Fibroblast of peridontal ligament (primary cell): Measurements from ENCODE around the gene SDK2.
A peak's percentile ranks its signal among the peaks of the same experiment; 100 is the strongest.
"Not testable (repeated sequence)": the region's sequence is repeated elsewhere in the genome, so short reads cannot be mapped to it uniquely, and the experiment has no call there.

Source experiments
- DNase-seq: peaks from one replicate; pipeline ENCODE4 v3.0.0-alpha.2; 2010; ENCODE audit errors: extremely low read depth

SDK2 gene

DNA sequence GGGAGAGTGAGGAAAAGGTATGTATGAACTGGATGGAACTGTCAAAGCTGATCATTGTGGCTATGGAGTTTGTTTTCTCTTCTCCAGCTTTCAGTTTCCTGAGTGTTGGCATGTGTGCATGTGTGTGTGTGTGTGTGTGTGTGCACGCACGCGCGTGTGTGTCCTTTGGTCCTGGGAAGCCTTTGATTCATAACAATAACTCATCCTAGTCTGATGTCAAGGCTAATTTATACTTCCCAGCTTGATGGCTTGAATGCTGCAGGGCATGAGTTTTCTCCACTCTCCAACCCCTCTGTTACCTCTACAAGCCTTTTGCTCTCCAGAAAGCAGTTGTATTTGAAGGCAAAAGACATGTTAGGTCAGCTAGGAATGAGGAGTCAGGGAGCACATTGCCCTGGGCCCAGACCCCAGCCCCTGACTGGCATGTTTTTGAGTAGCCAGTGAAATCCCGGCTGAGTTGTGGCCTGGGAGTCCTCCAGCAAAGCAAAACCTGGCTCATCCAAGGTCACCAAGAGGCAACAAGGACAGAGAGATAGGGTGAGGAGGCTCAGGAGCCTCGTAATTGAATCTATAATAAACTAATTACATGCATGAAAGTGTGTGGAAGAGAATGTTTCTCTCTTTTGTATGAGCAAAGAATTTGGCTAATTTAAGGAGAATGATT, 323.5 kb downstream of the SDK2 start:
- peak; percentile 58 for DNase-seq

DNA sequence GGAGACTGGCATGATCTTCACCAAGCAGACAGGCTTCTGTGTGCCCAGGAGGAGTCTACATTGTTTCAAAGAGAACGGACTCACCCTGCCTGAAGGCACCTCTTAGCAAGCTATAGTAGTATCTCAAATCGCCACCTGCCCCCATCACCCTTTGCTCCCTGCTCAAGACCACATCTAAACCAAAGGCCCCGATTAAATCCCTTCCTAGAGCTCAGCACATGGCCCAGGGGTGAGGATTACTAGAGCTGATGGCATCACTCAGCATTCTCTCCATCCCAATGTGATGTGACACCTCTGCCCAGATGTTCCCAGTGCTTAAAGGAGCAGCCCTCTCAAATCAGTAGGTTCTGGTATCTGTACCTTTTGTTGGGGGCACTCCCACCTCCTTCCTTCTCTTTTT, 324.5 kb downstream of the SDK2 start:
- no peak for DNase-seq

DNA sequence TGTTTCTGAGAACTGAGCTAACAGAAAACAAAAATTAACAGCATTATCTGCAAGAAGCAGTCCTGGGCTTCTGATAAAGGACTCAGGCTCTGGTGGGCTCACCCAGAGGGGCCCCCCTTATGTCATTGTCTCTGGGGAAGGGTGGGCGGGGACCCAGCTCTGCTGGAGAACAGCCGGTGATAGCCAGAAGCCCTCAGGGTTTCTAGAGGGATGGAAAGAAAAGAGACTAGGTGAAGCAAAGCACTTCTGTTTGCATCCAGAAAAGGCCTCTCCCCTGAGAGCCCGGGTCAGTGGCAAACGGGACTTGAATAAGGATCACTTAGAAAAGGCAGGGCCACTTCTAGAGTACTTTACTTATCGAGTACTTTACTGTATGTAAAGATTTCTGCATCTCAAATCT, 325.4 kb downstream of the SDK2 start:
- no peak for DNase-seq

DNA sequence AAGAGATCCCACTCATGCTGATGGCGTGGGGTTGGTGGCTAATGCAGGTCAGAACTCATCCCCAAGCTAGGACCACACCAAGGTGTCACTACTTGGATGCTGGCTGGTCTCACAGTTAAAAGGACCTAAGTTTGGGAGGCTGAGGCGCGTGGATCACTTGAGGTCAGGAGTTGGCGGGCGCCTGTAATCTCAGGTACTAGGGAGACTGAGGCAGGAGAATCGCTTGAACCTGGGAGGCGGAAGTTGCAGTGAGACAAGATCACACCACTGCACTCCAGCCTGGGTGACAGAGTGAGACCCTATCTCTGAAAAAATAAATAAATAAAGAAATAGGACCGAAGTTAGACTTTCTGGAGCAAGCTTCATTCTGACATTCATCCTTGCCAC, 325.8 kb downstream of the SDK2 start:
- DNase-seq = no peak

DNA sequence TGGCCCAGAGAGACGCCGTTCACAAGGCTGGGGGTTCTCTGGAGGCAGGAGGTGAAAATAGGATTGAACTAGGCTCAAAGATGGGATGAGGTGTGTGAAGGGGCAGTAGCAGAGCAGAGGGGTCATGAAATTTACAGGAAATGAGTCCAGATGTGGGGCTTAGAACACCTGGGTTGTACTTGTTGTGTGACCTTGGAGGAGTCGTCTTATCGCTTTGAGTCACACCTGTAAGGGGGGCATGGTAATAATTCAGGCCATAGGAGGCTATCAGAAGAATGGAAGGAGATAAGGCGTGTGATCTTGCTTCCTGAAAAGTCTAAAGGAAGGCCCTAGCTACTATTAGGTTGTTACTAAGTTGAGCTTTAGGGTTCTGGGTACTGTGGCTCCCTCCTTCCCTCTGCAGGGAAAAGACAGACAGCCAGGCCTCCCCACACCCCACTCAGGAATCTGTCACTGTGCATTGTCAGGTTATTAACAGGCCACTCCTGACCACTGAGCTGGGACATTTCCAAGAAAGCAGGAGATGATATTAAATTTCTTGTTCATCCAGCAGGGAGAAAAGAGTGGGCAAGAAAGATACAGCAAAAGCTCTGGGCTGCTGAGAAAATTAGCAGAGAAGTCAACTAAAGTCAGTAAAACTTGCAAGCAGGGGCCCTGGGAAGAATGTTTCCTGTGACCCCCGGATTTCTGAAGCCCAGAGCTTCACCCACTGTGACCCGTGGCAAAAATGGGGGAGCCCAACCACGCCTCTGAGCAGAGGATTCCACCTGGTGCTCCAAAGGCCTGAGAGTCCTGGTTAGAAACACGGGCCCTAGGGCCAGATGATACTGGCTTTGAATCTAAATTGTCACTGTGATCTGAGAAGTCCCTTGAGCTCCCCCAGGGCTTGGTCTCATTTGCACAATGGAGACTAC, 326.5 kb downstream of the SDK2 start:
- no peak for DNase-seq

DNA sequence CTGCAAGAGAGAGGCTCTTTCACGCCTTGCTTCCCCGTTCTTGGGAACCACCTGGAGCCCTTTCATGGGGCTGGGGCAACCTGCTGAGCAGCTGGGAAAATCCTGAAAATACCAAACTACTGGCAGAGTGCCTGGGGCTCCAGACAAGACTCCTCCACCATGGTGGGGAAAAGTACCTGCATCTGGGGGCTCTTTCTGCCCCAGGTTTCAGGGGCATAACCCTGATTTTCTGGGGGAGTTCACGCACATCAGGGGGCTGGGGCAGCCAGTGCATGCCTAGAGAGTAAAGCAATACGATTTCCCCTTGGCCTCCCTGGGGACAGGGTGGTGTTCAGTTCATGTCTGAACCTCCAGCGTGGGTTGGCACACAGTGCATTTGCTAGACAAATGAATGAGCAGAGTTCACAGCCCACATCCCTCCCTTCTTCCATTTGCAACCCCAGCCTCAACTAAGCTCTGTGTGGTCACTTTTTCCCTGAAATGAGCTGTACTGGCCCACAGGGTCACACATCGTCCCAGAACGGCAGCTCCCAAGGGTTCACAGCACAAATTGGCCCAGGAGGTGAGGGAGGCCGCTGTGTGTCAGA, 327.2 kb downstream of the SDK2 start:
- peak; percentile 77 for DNase-seq

DNA sequence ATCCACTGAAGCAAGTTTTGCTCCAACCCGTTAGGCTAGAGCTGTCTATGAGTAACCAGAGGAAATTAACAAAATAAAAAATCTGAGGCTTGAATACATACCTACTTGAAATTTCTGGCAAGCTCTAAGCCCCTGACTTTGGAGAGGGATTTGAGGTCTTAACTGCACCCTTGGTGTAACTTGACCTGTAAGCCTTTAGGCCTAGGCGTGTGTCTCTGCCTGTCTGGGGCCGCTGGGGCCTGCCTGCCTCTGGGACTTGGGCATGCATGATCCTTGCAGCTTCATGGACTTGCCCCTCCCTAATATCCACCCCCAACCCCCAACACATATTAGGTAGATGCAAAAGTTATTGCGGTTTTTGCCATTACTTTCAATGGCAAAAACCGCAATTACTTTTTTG, 328.8 kb downstream of the SDK2 start:
- DNase-seq = no peak

DNA sequence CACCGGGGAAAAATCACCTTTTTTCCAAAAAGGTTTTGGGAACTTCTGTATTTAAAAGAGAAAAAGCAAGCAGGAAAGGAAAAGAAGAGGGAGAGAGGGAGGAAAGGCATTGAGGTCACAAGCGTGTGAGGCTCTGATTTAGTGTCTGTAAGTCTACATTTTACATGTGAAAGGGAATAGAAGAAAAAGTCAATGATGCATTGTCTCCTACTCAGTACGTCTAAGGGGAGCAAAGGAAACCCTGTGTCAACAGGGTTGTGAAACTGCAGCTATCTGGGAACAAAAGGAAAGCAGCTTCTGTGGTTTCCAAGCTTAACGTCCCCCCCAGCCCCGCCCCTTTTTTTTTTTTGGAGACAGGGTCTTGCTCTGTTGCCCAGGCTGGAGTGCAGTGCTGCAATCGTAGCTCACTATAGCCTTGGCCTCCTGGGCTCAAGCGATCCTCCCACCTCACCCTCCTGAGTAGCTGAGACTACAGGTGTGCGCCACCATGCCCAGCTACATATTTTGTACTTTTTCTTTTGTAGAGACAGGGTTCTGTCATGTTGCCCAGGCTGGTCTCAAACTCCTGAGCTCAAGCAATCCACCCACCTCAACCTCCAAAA, 330.6 kb downstream of the SDK2 start:
- DNase-seq = no peak

DNA sequence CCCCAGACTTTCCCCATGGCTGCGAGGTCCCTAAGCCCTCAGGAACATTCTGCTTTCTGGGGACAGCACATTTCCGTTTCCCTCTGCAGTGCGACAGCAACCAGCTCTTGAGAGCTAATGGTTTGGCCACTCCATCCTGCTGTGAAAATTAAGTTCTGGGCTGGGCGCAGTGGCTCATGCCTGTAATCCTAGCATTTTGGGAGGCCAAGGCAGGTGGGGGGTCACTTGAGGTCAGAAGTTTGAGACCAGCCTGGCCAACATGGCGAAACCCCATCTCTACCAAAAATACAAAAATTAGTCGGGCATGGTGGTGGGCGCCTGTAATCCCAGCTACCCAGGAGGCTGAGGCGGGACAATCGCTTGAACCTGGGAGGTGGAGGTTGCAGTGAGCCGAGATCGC, 331.4 kb downstream of the SDK2 start:
- DNase-seq = not testable (repeated sequence)

DNA sequence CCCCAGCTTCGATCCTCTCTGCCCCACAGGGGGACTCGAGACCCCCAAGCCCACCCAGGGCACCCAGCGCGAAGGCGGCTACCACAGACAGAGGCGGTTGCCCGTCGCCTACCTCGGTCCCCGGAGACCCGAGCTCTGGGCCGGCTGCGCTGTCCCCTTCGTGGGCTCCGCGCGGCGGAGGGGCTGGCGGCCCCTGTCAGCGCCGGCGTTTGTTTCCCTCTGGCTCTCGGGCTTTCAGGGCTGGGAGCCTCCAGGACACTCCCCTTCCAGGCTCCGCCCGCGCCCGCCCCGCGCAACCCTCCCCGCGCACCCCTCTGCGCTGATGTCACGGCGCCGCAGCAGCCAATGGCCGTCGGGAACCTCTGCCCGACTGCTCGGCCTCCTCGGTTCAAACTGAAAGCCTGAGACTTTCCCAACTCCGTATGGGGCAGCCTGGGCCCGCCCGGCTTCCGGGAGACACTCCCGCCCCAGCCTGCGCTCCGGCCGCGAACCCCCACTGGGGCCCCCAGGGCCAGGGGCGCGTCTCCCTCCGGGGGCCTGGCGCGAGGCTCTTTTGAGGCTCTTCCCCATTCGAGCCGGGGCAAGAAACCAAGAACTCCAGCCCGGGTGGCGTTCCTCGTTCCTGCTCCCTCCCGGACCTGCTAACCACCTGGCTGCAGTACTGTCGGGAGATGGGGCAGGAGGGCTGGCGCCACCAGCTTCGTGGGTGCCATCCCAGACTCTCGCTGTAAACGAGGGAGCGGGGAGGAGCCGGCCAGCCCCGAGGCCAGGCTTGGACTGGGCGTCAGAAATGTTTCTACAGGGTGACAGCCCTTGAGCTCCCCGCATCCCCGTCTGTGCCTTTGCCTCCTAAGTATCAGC, 332.2 kb downstream of the SDK2 start, which contains the start of gene CDC42EP4:
TSS of gene CDC42EP4 (minus strand) at position 221 of the 861 bp plus-strand sequence. CDS start 25,501 bp downstream, outside the sequence.
- DNase-seq = peak; percentile 89

DNA sequence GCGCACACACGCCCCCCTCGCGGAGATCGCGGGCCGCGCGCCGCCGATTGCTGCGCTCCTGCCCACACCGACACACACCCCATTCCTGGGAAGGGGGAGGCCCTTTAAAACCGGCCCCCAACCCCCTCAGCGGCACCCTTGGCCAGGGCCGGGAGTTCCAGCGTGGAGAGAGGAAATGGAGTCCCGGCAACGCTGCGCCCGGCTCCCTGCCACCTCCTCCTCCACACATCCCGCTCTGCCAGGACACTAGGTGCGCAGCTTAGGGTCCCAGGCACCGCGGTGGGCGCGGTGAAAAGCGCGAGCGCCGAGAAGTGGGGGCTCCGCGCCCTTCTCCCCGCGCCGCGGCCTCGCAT, 332.8 kb downstream of the SDK2 start:
- DNase-seq = no peak

DNA sequence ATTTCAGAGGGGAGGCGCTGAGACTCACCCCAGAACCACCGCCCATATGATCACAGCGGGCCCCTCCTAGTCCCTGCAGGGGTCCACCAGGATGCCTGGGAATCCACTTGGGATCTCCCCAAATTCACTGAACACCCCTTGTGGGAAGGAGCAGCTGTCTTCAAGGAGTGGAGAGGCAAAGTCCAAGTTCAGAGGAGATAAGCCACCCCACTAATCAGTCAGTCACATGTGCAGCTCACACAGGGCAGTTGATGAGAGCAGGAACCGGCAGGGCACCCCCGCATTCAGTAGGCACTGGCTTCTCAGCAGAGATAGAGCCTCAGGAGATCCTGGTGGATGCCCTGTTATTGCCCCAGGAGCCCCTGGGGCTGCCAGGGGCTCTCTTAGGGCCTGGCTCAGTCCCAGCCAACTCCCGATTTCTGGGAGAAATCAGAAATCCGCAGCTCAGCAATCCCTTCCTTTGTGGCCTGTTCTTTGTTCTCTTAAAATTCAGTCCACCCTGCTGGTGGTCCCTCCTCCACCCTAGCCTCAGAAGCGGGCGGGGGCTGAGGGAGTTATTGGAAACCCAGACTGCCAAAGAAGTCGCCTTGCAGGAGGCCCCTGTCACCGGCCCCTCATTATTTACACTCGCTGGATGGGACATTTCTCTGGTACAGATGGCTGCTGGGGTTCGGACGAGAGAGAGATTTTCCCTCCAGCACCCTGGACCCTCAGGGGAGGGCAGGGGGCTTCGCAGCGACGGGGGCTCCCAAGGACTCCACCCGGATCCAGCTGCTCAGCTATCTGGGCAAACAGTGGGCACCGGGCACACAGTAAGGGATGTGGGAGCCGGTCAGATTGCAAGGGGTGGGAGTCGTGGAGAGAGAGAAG, 334.3 kb downstream of the SDK2 start:
- no peak for DNase-seq

DNA sequence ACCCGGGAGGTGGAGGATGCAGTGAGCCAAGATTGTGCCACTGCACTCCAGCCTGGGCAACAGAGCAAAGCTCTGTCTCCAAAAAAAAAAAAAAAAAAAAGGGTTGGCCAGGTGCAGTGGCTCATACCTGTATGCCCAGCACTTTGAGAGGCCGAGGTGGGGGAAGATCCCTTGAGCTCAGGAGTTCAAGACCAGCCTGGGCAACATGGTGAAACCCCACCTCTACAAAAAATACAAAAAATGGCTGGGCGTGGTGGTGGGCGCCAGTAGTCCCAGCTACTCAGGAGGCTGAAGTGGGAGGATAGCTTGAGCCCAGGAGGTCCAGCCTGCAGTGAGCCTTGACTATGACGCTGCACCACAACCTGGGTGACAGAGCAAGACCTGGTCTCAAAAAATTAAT, 335.3 kb downstream of the SDK2 start:
- not testable (repeated sequence) for DNase-seq

DNA sequence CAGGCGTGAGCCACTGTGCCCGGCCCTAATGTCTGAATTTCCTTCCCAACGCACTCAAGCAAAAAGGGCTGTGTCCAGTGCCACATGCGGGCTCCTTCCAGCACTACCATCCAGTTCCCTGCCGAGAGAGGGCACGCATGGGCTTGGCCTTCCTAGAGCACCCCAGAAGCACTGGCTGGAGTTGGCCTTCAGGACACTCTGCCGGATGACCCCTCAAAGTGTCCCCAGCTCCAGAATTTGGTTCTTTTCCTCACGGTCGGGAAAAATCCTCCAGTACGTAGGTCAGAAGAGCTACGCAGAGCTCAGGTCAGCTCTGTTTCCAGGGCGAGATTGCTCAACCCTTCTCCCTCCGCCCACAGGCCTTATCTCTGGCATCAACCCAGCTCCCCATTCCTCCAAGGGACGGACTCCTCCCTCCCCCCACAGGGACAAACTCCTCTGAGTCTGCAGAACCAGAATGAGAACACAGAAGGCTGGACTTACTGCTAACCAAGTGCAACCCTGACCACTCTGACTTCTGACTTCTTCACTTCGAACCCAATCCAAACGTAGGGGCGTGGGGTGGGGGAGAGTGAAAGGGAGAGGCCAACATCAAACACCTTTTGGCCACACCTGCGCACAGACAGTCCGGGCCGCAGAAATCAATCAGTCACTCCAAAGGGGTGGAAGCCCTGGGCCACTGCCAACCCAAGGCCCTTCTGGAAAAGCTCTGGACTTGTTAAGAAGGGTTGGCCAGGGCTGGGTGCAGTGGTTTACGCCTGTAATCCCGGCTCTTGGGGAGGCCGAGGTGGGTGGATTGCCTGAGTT, 336.0 kb downstream of the SDK2 start:
- DNase-seq = peak; percentile 71

DNA sequence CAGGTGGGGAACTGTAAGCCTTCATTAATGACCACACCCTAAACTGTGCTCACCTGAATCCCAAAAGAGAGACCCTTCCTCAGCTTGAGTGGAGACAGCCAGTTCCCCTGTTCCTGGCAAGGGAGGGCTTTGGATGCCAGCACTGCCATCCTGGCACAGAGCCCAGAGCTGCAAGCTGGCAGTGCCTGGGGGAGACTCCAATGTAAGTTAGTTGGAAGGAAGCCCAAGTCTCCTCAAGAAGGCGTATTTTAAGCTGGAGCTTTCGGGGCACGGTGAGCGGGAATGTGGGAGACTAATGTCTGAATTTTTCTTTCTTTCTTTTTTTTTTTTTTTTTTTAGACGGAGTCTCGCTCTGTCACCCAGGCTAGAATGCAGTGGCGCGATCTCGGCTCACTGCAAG, 337.1 kb downstream of the SDK2 start:
- DNase-seq = no peak

DNA sequence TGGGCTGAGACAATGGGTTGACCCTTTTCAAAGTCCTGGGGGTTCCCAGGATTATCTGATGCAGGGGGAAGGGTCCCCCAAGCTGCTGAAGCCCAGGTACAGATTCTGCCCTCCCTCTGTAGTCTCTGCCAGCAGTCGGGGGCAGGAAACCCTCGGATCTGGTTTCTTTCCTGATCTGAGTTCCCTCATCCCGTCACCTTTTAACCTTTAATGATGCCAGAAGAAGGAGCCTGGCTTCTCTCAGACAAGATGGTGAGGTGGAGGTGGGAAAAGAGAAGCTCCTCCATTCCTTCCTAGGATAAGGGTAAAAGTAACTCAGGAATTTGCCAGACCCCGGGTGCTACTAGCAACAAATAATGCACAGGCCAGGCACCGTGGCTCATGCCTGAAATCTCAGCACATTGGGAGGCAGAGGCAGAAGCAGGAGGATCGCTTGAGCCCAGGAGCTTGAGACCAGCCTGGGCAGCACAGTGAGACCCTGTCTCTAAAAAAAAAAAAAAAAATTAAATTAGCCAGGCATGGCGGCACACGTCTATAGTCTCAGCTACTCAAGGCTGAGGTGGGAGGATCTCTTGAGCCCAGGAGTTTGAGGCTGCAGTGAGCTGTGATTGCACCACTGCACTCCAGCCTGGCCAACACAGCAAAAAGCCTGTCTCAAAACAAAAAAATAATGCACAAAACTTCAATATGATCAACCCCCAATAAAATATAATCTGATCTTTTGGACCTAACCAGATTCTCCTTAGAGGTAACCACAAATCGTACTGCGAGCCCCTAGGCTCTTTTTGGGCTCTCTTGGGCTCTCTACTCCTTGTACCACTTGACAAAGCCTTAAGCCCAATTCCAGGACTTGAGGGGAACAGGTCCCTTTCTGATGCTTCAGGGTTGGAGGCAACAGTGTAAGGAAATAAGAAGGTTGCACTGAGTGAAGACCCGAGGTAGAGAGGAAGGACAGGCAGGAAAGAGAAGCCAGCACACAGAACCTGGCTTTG, 338.1 kb downstream of the SDK2 start:
- no peak for DNase-seq

DNA sequence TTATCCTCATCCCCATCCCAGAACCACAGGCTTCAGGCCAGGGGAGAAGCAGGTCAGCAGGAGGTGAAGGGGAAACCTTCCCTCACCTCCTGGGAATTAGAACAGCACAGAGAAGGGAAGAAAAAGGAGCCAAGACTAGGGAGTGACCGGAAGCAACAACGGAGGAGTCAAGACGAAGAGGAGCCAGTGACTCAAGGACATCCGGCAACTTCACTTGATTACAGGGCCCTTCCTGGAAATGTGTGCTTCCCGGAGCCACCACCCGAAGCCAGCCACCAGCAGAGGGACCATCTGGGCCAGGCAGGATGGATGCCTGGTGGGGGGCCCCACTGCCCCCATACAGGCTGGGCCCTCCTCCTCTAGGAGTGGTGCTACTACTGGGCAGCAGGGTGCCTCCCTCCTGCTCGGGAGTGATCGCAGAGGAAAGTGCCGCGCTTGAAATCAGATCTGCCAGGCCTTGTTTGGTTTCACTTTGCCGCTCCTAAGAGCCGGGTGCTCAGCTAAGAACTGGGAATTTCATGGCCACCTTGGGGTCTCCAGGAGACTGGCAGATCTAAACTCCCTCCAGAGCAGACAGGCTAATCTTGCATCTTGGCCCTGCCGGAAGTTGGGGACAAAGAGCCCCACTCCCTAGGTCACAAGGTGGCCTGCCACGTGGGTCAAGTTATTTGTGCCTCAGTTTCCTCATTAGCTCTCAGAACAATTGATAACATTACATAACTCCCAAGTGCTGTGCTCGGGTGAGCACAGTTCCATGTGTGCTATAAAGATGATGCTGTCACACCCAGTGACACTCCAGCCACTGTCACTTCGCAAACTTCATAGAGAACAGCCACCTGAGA, 339.1 kb downstream of the SDK2 start:
- peak; percentile 75 for DNase-seq
